NCI-H1694 (cell line): Measurements from ENCODE around the gene NCS1.

ENCODE experiments used
- DNase-seq: peaks from one replicate; lab custom pipeline; 2025; lab: John Stamatoyannopoulos, UW

The NCS1 gene

GRCh38 chr9:130147910-130148309 is 24.3 kb upstream of the NCS1 start:
- no peak for DNase-seq

- no peak for DNase-seq
Measured at GRCh38 chr9:130149031-130149430, 23.2 kb upstream of the NCS1 start.

GRCh38 chr9:130149654-130150286 is 22.4 kb upstream of the NCS1 start:
- no peak for DNase-seq

GRCh38 chr9:130150779-130151382 is 21.3 kb upstream of the NCS1 start:
- DNase-seq: no peak

GRCh38 chr9:130154816-130155215 is 17.4 kb upstream of the NCS1 start:
- DNase-seq: no peak

- no peak for DNase-seq
Measured at GRCh38 chr9:130155647-130156046, 16.6 kb upstream of the NCS1 start.

- no peak for DNase-seq
Measured at GRCh38 chr9:130156672-130157071, 15.5 kb upstream of the NCS1 start.

- no peak for DNase-seq
Measured at GRCh38 chr9:130157079-130157478, 15.1 kb upstream of the NCS1 start.

- no peak for DNase-seq
Measured at GRCh38 chr9:130158001-130158400, 14.2 kb upstream of the NCS1 start.

GRCh38 chr9:130159057-130159456 is 13.1 kb upstream of the NCS1 start:
- no peak for DNase-seq

GRCh38 chr9:130159915-130160670 is 12.1 kb upstream of the NCS1 start:
- no peak for DNase-seq

- DNase-seq: no peak
Measured at GRCh38 chr9:130160862-130161470, 11.2 kb upstream of the NCS1 start.

- no peak for DNase-seq
Measured at GRCh38 chr9:130165579-130165978, 6.6 kb upstream of the NCS1 start.

GRCh38 chr9:130166399-130166798 is 5.8 kb upstream of the NCS1 start:
- DNase-seq: no peak

GRCh38 chr9:130167927-130168326 is 4.3 kb upstream of the NCS1 start:
- no peak for DNase-seq

GRCh38 chr9:130171226-130172148 is 717 bp upstream of the NCS1 start:
- DNase-seq: no peak

- no peak for DNase-seq
Measured at GRCh38 chr9:130172858-130173665, 858 bp downstream of the NCS1 start.

- no peak for DNase-seq
Measured at GRCh38 chr9:130173666-130173983, 1.4 kb downstream of the NCS1 start.

GRCh38 chr9:130174025-130174424 is 1.8 kb downstream of the NCS1 start:
- DNase-seq: no peak

GRCh38 chr9:130174920-130175321 is 2.7 kb downstream of the NCS1 start:
- no peak for DNase-seq

- DNase-seq: no peak
Measured at GRCh38 chr9:130175355-130175754, 3.2 kb downstream of the NCS1 start.
